Skeletal muscle satellite cell (primary cell): ENCODE results near the gene TAP1. TPM values are rescaled to one million over a fixed set of nuclear protein-coding genes. Genes with fewer than 3 reads are reported as not detected.

ENCODE experiments used
- H3K27me3 ChIP-seq: 2 replicates; pipeline ENCODE4 v1.7.0; 2013; ENCODE audit warnings: low read length; ENCODE audit not compliant: control insufficient read depth, insufficient read depth
- H3K36me3 ChIP-seq: 2 replicates; pipeline ENCODE4 v1.7.0; 2013; ENCODE audit warnings: mild to moderate bottlenecking, control low read depth, low read length; ENCODE audit not compliant: insufficient read depth
- H3K4me1 ChIP-seq: 2 replicates; pipeline ENCODE4 v1.7.0; 2013; ENCODE audit warnings: low read length; ENCODE audit not compliant: control insufficient read depth, insufficient read depth
- H3K4me2 ChIP-seq: 2 replicates; pipeline ENCODE4 v1.7.0; 2013; ENCODE audit warnings: mild to moderate bottlenecking, low read length
- H3K4me3 ChIP-seq: 2 replicates; pipeline ENCODE4 v1.7.0; 2013; ENCODE audit warnings: low read length
- H3K9ac ChIP-seq: 2 replicates; pipeline ENCODE4 v1.7.0; 2013; ENCODE audit warnings: mild to moderate bottlenecking, low read depth, low read length, moderate library complexity
- H3K9me3 ChIP-seq: replicated peaks from 2 replicates; pipeline ENCODE4 v1.7.0; 2013; ENCODE audit warnings: mild to moderate bottlenecking, control low read depth, low read length
- total RNA-seq: library from RNA; depleted of rRNA; stranded (reverse); fragments of >200 nt; gene quantifications from 2 replicates; pipeline ENCODE4 v1.2.3, GENCODE V29; 2012; rRNA removed

TAP1 gene
- 25.8 and 28.9 TPM in 2 replicates for total RNA-seq

- H3K9me3 ChIP-seq = no peaks in the 10 kb centered on the region
- H3K4me1 ChIP-seq = peaks cover 15% of the 10 kb centered on the region
- H3K9ac ChIP-seq = peak within 1 kb of the TSS; percentile 78
- H3K36me3 ChIP-seq = peaks cover 12% of the 10 kb centered on the region
- H3K4me3 ChIP-seq = peak within 1 kb of the TSS; percentile 94
- peaks cover 16% of the 10 kb centered on the region for H3K27me3 ChIP-seq
- peak within 1 kb of the TSS; percentile 94 for H3K4me2 ChIP-seq
Measured at GRCh38 chr6:32853541-32854375, at the start of gene TAP1, which contains the start of gene PSMB9. TAP1 (minus strand) TSS chr6:32853704; CDS start chr6:32853636, 68 bp downstream. PSMB9 (plus strand) TSS chr6:32854192; CDS start chr6:32854230, 38 bp downstream.

GRCh38 chr6:32895006-32895345 is 41.5 kb upstream of the TAP1 start:
- H3K4me3 ChIP-seq = peak overlapping the region; percentile 96
- no peaks in the 10 kb centered on the region for H3K36me3 ChIP-seq
- H3K4me1 ChIP-seq = peaks cover 5% of the 10 kb centered on the region
- H3K4me2 ChIP-seq = peak overlapping the region; percentile 95
- no peaks in the 10 kb centered on the region for H3K9me3 ChIP-seq
- peak overlapping the region; percentile 79 for H3K9ac ChIP-seq
- no peaks in the 10 kb centered on the region for H3K27me3 ChIP-seq

GRCh38 chr6:32894085-32895005 is 40.8 kb upstream of the TAP1 start:
- peak overlapping the region; percentile 96 for H3K4me3 ChIP-seq
- no peaks in the 10 kb centered on the region for H3K27me3 ChIP-seq
- H3K36me3 ChIP-seq = no peaks in the 10 kb centered on the region
- peak overlapping the region; percentile 79 for H3K9ac ChIP-seq
- no peaks in the 10 kb centered on the region for H3K9me3 ChIP-seq
- H3K4me1 ChIP-seq = peaks cover 5% of the 10 kb centered on the region
- H3K4me2 ChIP-seq = peak overlapping the region; percentile 95

- Histone ChIP-seq H3K9me3 (no peaks in the 10 kb centered on the region), H3K36me3 (no peaks in the 10 kb centered on the region), H3K4me2 (no peak overlapping the region), H3K27me3 (no peaks in the 10 kb centered on the region), H3K9ac (no peak overlapping the region), H3K4me3 (no peak overlapping the region), H3K4me1 (peaks cover 15% of the 10 kb centered on the region)
Measured at GRCh38 chr6:32890831-32891230, 37.3 kb upstream of the TAP1 start.

GRCh38 chr6:32889533-32889932 is 36.0 kb upstream of the TAP1 start:
- Histone ChIP-seq H3K36me3 (no peaks in the 10 kb centered on the region), H3K9ac (no peak overlapping the region), H3K27me3 (no peaks in the 10 kb centered on the region), H3K4me2 (no peak overlapping the region), H3K4me3 (no peak overlapping the region), H3K9me3 (no peaks in the 10 kb centered on the region), H3K4me1 (peaks cover 11% of the 10 kb centered on the region)

- no peak overlapping the region for H3K4me2 ChIP-seq
- no peaks in the 10 kb centered on the region for H3K9me3 ChIP-seq
- peaks cover 7% of the 10 kb centered on the region for H3K27me3 ChIP-seq
- no peak overlapping the region for H3K4me3 ChIP-seq
- peaks cover 11% of the 10 kb centered on the region for H3K4me1 ChIP-seq
- H3K36me3 ChIP-seq = no peaks in the 10 kb centered on the region
- no peak overlapping the region for H3K9ac ChIP-seq
Measured at GRCh38 chr6:32888576-32888975, 35.1 kb upstream of the TAP1 start.

- Histone ChIP-seq H3K9ac (no peak overlapping the region), H3K9me3 (no peaks in the 10 kb centered on the region), H3K36me3 (no peaks in the 10 kb centered on the region), H3K4me1 (peaks cover 11% of the 10 kb centered on the region), H3K27me3 (peaks cover 11% of the 10 kb centered on the region), H3K4me2 (no peak overlapping the region), H3K4me3 (no peak overlapping the region)
Measured at GRCh38 chr6:32887616-32888015, 34.1 kb upstream of the TAP1 start.

- no peaks in the 10 kb centered on the region for H3K9me3 ChIP-seq
- H3K4me1 ChIP-seq = peaks cover 11% of the 10 kb centered on the region
- H3K4me3 ChIP-seq = no peak overlapping the region
- H3K4me2 ChIP-seq = peak overlapping the region; percentile 32
- H3K27me3 ChIP-seq = peaks cover 13% of the 10 kb centered on the region
- H3K36me3 ChIP-seq = no peaks in the 10 kb centered on the region
- H3K9ac ChIP-seq = no peak overlapping the region
Measured at GRCh38 chr6:32886681-32887383, 33.3 kb upstream of the TAP1 start.

GRCh38 chr6:32885698-32886286 is 32.3 kb upstream of the TAP1 start:
- H3K36me3 ChIP-seq = no peaks in the 10 kb centered on the region

GRCh38 chr6:32883789-32884188 is 30.3 kb upstream of the TAP1 start:
- Histone ChIP-seq H3K4me3 (no peak overlapping the region), H3K4me2 (no peak overlapping the region), H3K27me3 (peaks cover 40% of the 10 kb centered on the region)

More at GRCh38 chr6:32885698-32886286, 32.3 kb upstream of the TAP1 start:
- Histone ChIP-seq H3K9ac (no peak overlapping the region), H3K9me3 (no peaks in the 10 kb centered on the region), H3K4me2 (no peak overlapping the region), H3K27me3 (peaks cover 20% of the 10 kb centered on the region), H3K4me1 (peaks cover 11% of the 10 kb centered on the region), H3K4me3 (no peak overlapping the region)

GRCh38 chr6:32882879-32883250 is 29.4 kb upstream of the TAP1 start:
- Histone ChIP-seq H3K9ac (no peak overlapping the region), H3K36me3 (no peaks in the 10 kb centered on the region), H3K9me3 (no peaks in the 10 kb centered on the region), H3K4me3 (no peak overlapping the region), H3K4me2 (no peak overlapping the region), H3K4me1 (peaks cover 11% of the 10 kb centered on the region), H3K27me3 (peaks cover 44% of the 10 kb centered on the region)

More at GRCh38 chr6:32883789-32884188, 30.3 kb upstream of the TAP1 start:
- peaks cover 11% of the 10 kb centered on the region for H3K4me1 ChIP-seq
- H3K36me3 ChIP-seq = no peaks in the 10 kb centered on the region
- no peaks in the 10 kb centered on the region for H3K9me3 ChIP-seq
- no peak overlapping the region for H3K9ac ChIP-seq
